ENCODE data around the gene STT3A.
"Not testable (repeated sequence)": the region's sequence is repeated elsewhere in the genome, so short reads cannot be mapped to it uniquely, and the experiment has no call there.

STT3A gene

GRCh38 chr11:125572916-125573315 is 19.7 kb upstream of the STT3A start:
- TF ChIP-seq, protein P1, sequence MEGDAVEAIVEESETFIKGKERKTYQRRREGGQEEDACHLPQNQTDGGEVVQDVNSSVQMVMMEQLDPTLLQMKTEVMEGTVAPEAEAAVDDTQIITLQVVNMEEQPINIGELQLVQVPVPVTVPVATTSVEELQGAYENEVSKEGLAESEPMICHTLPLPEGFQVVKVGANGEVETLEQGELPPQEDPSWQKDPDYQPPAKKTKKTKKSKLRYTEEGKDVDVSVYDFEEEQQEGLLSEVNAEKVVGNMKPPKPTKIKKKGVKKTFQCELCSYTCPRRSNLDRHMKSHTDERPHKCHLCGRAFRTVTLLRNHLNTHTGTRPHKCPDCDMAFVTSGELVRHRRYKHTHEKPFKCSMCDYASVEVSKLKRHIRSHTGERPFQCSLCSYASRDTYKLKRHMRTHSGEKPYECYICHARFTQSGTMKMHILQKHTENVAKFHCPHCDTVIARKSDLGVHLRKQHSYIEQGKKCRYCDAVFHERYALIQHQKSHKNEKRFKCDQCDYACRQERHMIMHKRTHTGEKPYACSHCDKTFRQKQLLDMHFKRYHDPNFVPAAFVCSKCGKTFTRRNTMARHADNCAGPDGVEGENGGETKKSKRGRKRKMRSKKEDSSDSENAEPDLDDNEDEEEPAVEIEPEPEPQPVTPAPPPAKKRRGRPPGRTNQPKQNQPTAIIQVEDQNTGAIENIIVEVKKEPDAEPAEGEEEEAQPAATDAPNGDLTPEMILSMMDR (conservative IDR thresholded peaks at IDR 0.05), result no peak
- H3K27ac ChIP-seq, result no peak overlapping the region

DNA sequence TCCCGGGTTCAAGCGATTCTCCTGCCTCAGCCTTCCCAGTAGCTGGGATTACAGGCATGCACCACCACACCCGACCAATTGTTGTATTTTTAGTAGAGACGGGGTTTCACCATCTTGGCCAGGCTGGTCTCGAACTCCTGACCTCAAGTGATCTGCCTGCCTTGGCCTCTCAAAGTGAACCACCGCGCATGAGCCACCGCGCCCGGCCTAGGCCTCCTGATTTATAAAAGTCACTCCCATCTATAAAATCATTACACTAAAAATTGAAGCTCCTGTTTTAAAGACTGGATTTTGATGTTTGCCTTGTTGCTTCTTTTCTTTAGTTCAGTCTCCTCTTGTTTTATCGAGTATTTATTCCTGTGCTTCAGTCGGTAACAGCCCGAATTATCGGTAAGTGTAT is 15.5 kb upstream of the STT3A start:
- not testable (repeated sequence) for H3K27ac ChIP-seq

DNA sequence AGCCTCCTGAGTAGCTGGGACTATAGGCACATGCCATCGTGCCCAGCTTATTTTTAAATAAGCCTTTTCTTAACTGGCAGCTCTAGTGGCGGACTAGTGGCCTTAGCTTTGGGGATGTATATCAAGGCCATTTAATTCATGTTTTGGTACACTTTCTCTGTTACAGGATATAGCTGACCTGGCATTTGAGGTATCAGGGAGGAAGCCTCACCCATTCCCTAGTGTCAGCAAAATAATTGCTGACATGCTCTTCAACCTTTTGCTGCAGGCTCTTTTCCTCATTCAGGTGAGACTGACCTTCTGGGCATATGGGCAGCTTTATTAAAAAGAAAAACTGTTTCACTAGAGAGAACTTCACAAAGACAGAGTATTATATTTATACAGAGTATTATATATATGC is 13.9 kb upstream of the STT3A start:
- TF ChIP-seq, protein P1 (conservative IDR thresholded peaks at IDR 0.05), result no peak
- no peak overlapping the region for H3K27ac ChIP-seq

- TF ChIP-seq, protein P1 (conservative IDR thresholded peaks at IDR 0.05), result no peak
- H3K27ac ChIP-seq, result no peak overlapping the region
Observed at GRCh38 chr11:125579811-125580210, 12.8 kb upstream of the STT3A start.

DNA sequence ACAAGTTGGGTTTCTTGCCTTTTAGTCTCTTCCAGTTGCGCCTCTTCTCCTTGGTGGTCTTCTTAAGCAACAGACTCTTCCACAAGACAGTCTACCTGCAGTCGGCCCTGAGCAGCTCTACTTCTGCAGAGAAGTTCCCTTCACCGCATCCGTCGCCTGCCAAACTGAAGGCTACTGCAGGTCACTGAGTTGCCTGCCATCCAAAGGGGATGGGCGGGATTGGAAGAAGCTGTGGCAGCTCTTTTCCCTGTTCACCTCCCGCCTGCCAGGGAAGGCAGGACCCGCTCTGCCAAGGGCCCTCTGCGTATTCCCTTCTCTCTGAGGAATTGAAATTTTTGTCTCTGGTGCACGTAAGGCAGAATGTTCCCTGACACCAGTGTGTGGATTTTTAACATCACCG is 9.2 kb upstream of the STT3A start:
- no peak overlapping the region for H3K27ac ChIP-seq
- TF ChIP-seq, protein P1 (conservative IDR thresholded peaks at IDR 0.05), result no peak

DNA sequence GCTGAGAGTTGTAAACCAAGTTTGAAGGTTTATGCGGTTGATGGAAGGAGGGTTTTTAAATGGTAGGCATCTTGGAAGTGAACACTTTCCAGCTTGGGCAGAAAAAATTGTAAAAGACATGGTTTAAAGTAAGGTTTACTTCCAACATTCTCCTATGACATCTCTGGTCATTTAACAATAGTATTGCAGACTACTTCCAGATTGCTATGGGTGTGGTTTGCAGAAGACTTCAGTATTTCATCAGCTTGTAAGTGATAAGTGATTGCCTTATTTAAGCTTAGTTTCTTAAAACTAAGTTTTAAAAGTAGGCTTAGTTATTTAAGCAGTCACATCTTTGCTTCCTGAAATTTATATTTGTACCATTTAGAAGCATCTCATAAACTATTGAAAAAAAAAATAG is 7.2 kb upstream of the STT3A start:
- no peak overlapping the region for H3K27ac ChIP-seq
- TF ChIP-seq, protein P1 (conservative IDR thresholded peaks at IDR 0.05), result no peak

- TF ChIP-seq, protein P1 (conservative IDR thresholded peaks at IDR 0.05), result no peak
- H3K27ac ChIP-seq, result no peak overlapping the region
Observed at GRCh38 chr11:125586623-125587022, 6.0 kb upstream of the STT3A start.

DNA sequence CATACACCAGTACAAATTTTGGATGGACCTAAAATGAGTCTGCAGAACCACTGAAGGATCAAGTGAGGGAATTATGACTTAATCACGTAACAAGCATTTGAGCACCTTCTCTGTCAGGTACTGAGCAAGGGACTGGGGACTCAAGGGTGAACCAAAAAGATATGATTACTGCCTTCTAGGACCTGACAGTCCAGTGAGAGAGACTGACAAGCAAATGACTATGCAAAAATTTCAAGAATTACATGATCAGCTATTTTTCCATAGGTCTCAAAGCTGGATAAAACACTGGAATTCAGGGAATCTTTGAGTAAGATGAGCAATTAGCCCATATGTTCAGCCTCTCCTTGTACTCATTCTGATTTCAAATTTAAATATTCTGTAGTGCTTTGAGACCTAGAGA is 5.2 kb upstream of the STT3A start:
- TF ChIP-seq, protein P1 (conservative IDR thresholded peaks at IDR 0.05), result no peak
- no peak overlapping the region for H3K27ac ChIP-seq

Measured in VCaP (cell line).